K562 (cell line): Measurements from ENCODE around the gene ARHGDIB.

Experiments
- CREB1 ChIP-seq, 2 experiments: sonication (generic) in 1 of 2; formaldehyde crosslinking in 1 of 2; IDR thresholded peaks; 2 replicates each; pipeline versions ENCODE4 v1.6.1 to v1.8.0; 2012 to 2022; ENCODE audit warnings: inconsistent platforms in 1 of 2, mild to moderate bottlenecking in 1 of 2, missing genetic modification reagents in 1 of 2, moderate library complexity in 1 of 2
- CTCF ChIP-seq, 3 experiments: IDR thresholded peaks in 2 of 3; conservative IDR thresholded peaks in 1 of 3; 2 replicates each; pipeline ENCODE4 v1.5.1; 2011 to 2012; ENCODE audit warnings: low read length in 3 of 3, mild to moderate bottlenecking in 3 of 3, control low read depth in 2 of 3, improper control_type of control experiment in 1 of 3, inconsistent platforms in 1 of 3, low read depth in 1 of 3, mixed read lengths in 1 of 3, moderate library complexity in 1 of 3; ENCODE audit not compliant: insufficient read depth in 2 of 3
- ETV5 ChIP-seq: sonication (generic); formaldehyde crosslinking; IDR thresholded peaks from 2 replicates; pipeline ENCODE4 v1.4.0; 2020; ENCODE audit warnings: low read depth, mild to moderate bottlenecking, missing genetic modification reagents
- KLF6 ChIP-seq: fragments of 250-450 bp; sonication (Bioruptor Pico); IDR thresholded peaks from 2 replicates; pipeline ENCODE4 v1.4.0; 2020; ENCODE audit warnings: mild to moderate bottlenecking, moderate library complexity, borderline replicate concordance
- MYNN ChIP-seq, 2 experiments: sonication (generic); formaldehyde crosslinking in 1 of 2; IDR thresholded peaks; 2 replicates each; pipeline versions ENCODE4 v1.5.0 to v1.6.1; 2016 to 2020; ENCODE audit warnings: antibody characterized with exemption in 1 of 2, missing genetic modification reagents in 1 of 2
- NFE2L1 ChIP-seq: fragments of 450-650 bp; IDR thresholded peaks from 2 replicates; pipeline ENCODE4 v1.6.1; 2016; ENCODE audit warnings: missing genetic modification characterization, low read depth, mild to moderate bottlenecking, missing compliant biosample characterization, moderate library complexity, borderline replicate concordance
- POLR2A ChIP-seq: fragments of 450-650 bp; conservative IDR thresholded peaks from 2 replicates; pipeline ENCODE4 v1.6.1; 2016
- SMAD1 ChIP-seq: fragments of 150-350 bp; IDR thresholded peaks from 2 replicates; pipeline ENCODE4 v1.6.1; 2014; ENCODE audit warnings: low read length, low read depth; ENCODE audit not compliant: partially characterized antibody
- SREBF2 ChIP-seq: sonication (generic); formaldehyde crosslinking; IDR thresholded peaks from 2 replicates; pipeline ENCODE4 v1.4.0; 2020; ENCODE audit warnings: mild to moderate bottlenecking, missing genetic modification reagents
- YY1 ChIP-seq, 3 experiments: IDR thresholded peaks; 2 replicates each; pipeline ENCODE4 v1.6.1; 2011; ENCODE audit warnings: low read length in 2 of 3, mild to moderate bottlenecking in 2 of 3, moderate library complexity in 2 of 3, borderline replicate concordance in 1 of 3, control low read depth in 1 of 3, low read depth in 1 of 3; ENCODE audit not compliant: insufficient read depth in 3 of 3, insufficient replicate concordance in 2 of 3, control insufficient read depth in 1 of 3, insufficient read length in 1 of 3; ENCODE audit errors: extremely low read depth in 1 of 3
- ZNF146 ChIP-seq: IDR thresholded peaks from one replicate; pipeline ENCODE4 v1.6.1; 2018; ENCODE audit warnings: missing compliant biosample characterization; ENCODE audit not compliant: unreplicated experiment
- ZNF23 ChIP-seq: fragments of 250-450 bp; sonication (Bioruptor Pico); IDR thresholded peaks from 2 replicates; pipeline ENCODE4 v1.4.0; 2020; ENCODE audit warnings: mild to moderate bottlenecking
- ZNF766 ChIP-seq: fragments of 200-800 bp; sonication (Bioruptor generic); conservative IDR thresholded peaks from 2 replicates; pipeline ENCODE4 v1.6.1; 2016; ENCODE audit warnings: missing genetic modification characterization, missing compliant biosample characterization

GRCh38 chr12:14942196-14942931 lies 19.0 kb downstream of the ARHGDIB start:
- TF ChIP-seq SMAD1 (no peak), KLF6 (no peak), MYNN (IDR thresholded peaks at IDR 0.05) (no peak), MYNN (CRISPR knock-in tag; IDR thresholded peaks at IDR 0.05) (no peak), POLR2A (no peak), CTCF (IDR thresholded peaks at IDR 0.05 in 2 of 3, conservative IDR thresholded peaks at IDR 0.05 in 1 of 3; ENCODE audit: insufficient read depth in 2 of 3, low read depth in 1 of 3, low read length in 3 of 3) (no peak), ZNF23 (CRISPR knock-in tag) (no peak), SREBF2 (no peak), YY1 (IDR thresholded peaks at IDR 0.05; ENCODE audit: borderline replicate concordance in 1 of 3, control insufficient read depth in 1 of 3, extremely low read depth in 1 of 3, insufficient read depth in 3 of 3, insufficient read length in 1 of 3, insufficient replicate concordance in 2 of 3, low read depth in 1 of 3, low read length in 2 of 3) (no peak), ETV5 (CRISPR knock-in tag) (no peak), CREB1 (IDR thresholded peaks at IDR 0.05) (no peak), CREB1 (CRISPR knock-in tag; IDR thresholded peaks at IDR 0.05) (no peak), NFE2L1 (tag) (no peak), ZNF766 (CRISPR knock-in tag) (no peak), ZNF146 (CRISPR knock-in tag) (no peak)
